GM13976 (cell line): Measurements from ENCODE around the gene IFFO2.

Experiments
- DNase-seq: peaks from one replicate; pipeline ENCODE4 v3.0.0; 2012; ENCODE audit warnings: low spot score
- in situ Hi-C: fragments of 300-500 bp; cut with MboI; formaldehyde crosslinking; loops from one replicate; pipeline ENCODE4 v1.12.0; 2022; ENCODE audit warnings: low sequenced_read_pairs, mixed read lengths, inconsistent platforms; ENCODE audit not compliant: unreplicated experiment
- TF ChIP-seq, protein P1 (sequence below): IDR thresholded peaks from 2 replicates; pipeline ENCODE4 v1.5.1; 2012; ENCODE audit warnings: borderline replicate concordance, mild to moderate bottlenecking; ENCODE audit not compliant: insufficient read depth; ENCODE audit errors: extremely low read depth, missing control alignments, control extremely low read depth

IFFO2 gene

GRCh38 chr1:18917071-18917799, 39.2 kb downstream of the IFFO2 start:
- DNase-seq, result no peak
- in situ Hi-C loops, result loop anchor here (25.0 kb wide), 1 partner anchor 170 kb away; no protein-coding TSS in a partner anchor
- TF ChIP-seq, protein P1, sequence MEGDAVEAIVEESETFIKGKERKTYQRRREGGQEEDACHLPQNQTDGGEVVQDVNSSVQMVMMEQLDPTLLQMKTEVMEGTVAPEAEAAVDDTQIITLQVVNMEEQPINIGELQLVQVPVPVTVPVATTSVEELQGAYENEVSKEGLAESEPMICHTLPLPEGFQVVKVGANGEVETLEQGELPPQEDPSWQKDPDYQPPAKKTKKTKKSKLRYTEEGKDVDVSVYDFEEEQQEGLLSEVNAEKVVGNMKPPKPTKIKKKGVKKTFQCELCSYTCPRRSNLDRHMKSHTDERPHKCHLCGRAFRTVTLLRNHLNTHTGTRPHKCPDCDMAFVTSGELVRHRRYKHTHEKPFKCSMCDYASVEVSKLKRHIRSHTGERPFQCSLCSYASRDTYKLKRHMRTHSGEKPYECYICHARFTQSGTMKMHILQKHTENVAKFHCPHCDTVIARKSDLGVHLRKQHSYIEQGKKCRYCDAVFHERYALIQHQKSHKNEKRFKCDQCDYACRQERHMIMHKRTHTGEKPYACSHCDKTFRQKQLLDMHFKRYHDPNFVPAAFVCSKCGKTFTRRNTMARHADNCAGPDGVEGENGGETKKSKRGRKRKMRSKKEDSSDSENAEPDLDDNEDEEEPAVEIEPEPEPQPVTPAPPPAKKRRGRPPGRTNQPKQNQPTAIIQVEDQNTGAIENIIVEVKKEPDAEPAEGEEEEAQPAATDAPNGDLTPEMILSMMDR, result no peak

DNA sequence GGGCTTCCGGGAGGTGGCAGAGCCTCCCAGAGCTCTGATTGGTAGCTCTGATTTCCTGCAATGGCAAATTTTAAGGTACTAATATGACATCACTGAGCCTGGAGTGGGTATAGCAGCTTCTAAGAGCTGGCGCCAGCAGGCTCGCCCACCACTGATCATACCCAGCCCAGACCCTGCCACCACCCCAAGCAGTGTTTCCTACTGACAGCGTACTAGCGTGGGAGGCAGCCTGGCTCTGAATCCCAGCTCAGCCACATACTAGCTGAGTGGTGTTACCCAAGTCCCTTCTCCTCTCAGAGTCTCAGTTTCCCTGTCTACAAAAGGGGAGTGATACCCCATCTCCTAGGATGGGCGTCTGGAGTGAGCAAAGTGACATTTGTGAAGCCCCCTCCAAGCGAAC, 41.1 kb downstream of the IFFO2 start:
- DNase-seq, result no peak
- TF ChIP-seq, protein P1, result no peak
- in situ Hi-C loops, result loop anchor here (25.0 kb wide), 1 partner anchor 172 kb away; no protein-coding TSS in a partner anchor

GRCh38 chr1:18913065-18913835, 43.2 kb downstream of the IFFO2 start:
- in situ Hi-C loops, result loop anchor here (25.0 kb wide), 1 partner anchor 174 kb away; no protein-coding TSS in a partner anchor
- peak; percentile 93 for DNase-seq
- TF ChIP-seq, protein P1, result peak; percentile 99

DNA sequence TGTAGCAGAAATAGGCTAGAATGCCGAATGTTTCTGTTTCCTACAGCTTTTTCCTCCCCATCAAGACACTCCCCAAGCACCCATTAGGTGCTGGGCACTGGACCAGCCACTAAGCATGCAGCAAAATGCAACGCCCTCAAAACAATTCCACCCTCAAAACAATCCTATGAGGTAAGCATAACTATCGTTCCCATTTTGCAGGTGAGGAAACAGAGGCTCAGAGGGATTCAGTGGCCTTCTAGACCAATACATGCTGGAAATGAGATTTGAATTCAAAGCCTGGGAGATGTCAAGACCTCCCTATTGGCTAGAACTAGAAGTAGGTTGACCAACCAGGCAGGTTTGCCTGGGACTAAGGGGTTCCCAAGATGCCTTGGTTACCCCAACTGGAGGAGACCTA, 43.9 kb downstream of the IFFO2 start:
- in situ Hi-C loops, result loop anchor here (25.0 kb wide), 1 partner anchor 175 kb away; no protein-coding TSS in a partner anchor
- DNase-seq, result no peak

DNA sequence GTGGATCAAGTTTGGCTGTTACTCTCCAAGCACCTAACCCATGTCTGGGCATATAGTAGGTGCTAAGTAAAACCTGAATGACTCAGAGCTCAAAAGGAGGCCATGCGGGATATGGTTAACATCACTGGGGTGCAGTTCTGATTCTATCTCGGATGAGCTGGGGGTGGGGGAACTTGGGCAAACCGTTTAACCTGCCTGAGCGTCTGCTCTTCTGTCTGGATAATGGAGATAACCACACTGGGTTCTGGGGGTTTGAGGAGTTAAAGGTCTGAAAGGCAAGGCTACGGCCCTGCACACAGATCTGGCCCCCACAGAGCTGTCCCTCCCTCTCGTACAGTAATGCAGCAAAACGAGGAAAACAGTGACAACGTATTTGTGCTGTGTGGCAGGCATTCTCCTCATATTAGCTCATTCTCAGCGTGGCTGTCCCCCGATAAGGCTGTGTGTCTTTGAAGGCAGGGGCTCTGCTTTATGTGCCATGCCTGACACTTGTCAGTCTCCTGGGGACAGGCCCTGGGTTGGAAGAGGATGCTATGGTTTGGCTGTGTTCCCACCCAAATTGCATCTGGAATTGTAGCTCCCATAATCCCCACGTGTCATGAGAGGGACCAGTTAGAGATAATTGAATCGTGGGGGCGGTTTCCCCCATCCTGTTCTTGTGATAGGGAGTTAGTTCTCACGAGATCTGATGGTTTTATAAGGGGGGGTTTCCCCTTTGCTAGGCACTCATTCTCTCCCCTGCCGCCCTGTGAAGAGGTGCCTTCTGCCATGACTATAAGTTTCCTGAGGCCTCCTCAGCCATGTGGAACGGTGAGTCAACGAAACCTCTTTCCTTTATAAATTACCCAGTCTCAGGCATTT, 47.3 kb downstream of the IFFO2 start:
- no peak for DNase-seq
- in situ Hi-C loops, result loop anchor here (25.0 kb wide), 1 partner anchor 178 kb away; no protein-coding TSS in a partner anchor
- TF ChIP-seq, protein P1, result no peak

More for the DNA sequence above, 43.9 kb downstream of the IFFO2 start:
- TF ChIP-seq, protein P1, result no peak
